Activated CD8-positive, alpha-beta T cell treated with anti-CD3 and anti-CD28 coated beads for 36 hours (primary cell): ENCODE results near the gene ARHGEF19. TPM values are rescaled to one million over a fixed set of nuclear protein-coding genes. Genes with fewer than 3 reads are reported as not detected.

Source experiments
- ATAC-seq: fragments of 200-7000 bp; cut with Tn5 transposase; one replicate; pipeline ENCODE4 v1.10.0; 2021; ENCODE audit warnings: mild to moderate bottlenecking, moderate library complexity
- CTCF ChIA-PET: fragments of 350-600 bp; sonication (Branson Sonifier 250); formaldehyde crosslinking; loops from one replicate; lab custom pipeline; 2021; ENCODE audit warnings: antibody characterized with exemption; lab: Charles Lee
- POLR2A ChIA-PET: fragments of 350-600 bp; sonication (Branson Sonifier 250); formaldehyde crosslinking; loops from one replicate; lab custom pipeline; 2021; ENCODE audit warnings: antibody characterized with exemption; lab: Charles Lee
- DNase-seq: peaks from one replicate; pipeline ENCODE4 v3.0.0-alpha.2; 2020
- H3K27ac Mint-ChIP-seq: one replicate; pipeline ENCODE4 v1.8.0; 2021; ENCODE audit warnings: mild to moderate bottlenecking, mixed read lengths
- H3K27me3 Mint-ChIP-seq: one replicate; pipeline ENCODE4 v1.8.0; 2021; ENCODE audit warnings: mixed read lengths
- H3K36me3 Mint-ChIP-seq: one replicate; pipeline ENCODE4 v1.8.0; 2021; ENCODE audit warnings: low read depth, mixed read lengths
- H3K4me1 Mint-ChIP-seq: one replicate; pipeline ENCODE4 v1.8.0; 2021; ENCODE audit warnings: low read depth, mixed read lengths
- H3K4me3 Mint-ChIP-seq: one replicate; pipeline ENCODE4 v1.8.0; 2021; ENCODE audit warnings: mild to moderate bottlenecking, moderate library complexity, mixed read lengths
- H3K9me3 Mint-ChIP-seq: one replicate; pipeline ENCODE4 v1.8.0; 2021; ENCODE audit warnings: mixed read lengths
- intact Hi-C: fragments of 100-400 bp; cut with micrococcal nuclease; formaldehyde crosslinking; loops from one replicate; pipeline ENCODE4 v1.10.0; 2022
- total RNA-seq, 2 experiments: library from RNA; stranded (reverse); gene quantifications; one replicate each; pipeline ENCODE4 v1.2.3, GENCODE V29; 2021
- TF ChIP-seq, protein P1 (sequence below): fragments of 200-600 bp; IDR thresholded peaks from one replicate; pipeline ENCODE4 v1.8.0; 2022; ENCODE audit warnings: antibody characterized with exemption, mild to moderate bottlenecking

Gene ARHGEF19
- total RNA-seq, 2 experiments from 2014 or later, result 5.7 to 7.4 TPM

DNA sequence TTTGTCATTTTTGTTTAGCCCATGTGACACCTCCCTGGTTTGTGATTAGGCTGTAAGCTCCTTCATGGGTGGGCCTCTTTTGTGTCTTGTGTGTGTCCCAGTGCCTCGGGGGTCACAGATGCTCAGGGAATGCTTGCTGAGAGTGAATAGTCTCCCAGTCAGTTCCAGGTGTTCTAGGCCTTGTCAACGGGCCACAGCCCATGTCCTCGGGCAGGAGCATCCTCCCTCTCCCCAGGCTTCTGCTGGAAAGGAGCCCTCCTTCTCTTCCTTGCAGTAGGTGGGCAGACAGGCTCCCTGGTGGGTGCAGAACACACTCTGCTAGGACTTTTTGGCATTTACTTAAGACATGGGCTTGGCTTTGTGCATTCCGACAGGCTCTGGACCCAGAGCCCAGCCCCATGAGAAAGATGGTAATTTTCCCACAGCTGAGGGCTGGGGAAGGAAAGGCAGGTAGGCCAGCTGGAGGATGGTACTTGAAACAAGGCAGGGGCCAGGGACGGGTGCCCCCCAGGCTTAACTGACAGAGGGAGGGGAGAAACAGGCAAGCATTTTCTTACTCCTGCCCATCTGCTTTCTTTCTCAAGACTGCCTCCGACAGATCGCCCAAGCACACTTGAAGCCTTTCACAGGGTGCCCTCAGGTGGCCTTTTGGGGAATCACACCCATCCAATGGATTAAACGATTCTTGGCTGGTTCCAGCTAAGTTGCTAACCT lies 31.6 kb upstream of the ARHGEF19 start:
- Mint-ChIP-seq H3K27me3 (no peaks in the 10 kb centered on the region), H3K4me3 (no peak overlapping the region), H3K9me3 (no peaks in the 10 kb centered on the region), H3K27ac (no peak overlapping the region), H3K4me1 (peaks cover 5% of the 10 kb centered on the region), H3K36me3 (no peaks in the 10 kb centered on the region)
- intact Hi-C loops, result loop anchor here (10.0 kb wide), 1 partner anchor 121 kb away; the partner anchor contains the start of gene SZRD1
- TF ChIP-seq, protein P1, sequence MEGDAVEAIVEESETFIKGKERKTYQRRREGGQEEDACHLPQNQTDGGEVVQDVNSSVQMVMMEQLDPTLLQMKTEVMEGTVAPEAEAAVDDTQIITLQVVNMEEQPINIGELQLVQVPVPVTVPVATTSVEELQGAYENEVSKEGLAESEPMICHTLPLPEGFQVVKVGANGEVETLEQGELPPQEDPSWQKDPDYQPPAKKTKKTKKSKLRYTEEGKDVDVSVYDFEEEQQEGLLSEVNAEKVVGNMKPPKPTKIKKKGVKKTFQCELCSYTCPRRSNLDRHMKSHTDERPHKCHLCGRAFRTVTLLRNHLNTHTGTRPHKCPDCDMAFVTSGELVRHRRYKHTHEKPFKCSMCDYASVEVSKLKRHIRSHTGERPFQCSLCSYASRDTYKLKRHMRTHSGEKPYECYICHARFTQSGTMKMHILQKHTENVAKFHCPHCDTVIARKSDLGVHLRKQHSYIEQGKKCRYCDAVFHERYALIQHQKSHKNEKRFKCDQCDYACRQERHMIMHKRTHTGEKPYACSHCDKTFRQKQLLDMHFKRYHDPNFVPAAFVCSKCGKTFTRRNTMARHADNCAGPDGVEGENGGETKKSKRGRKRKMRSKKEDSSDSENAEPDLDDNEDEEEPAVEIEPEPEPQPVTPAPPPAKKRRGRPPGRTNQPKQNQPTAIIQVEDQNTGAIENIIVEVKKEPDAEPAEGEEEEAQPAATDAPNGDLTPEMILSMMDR, result peak; percentile 87
- ChIA-PET CTCF (interaction anchor here (0.6 to 3.2 kb wide), 23 partner anchors 9 to 169 kb away, joined by 3 to 23 read pairs (median 5); partner anchors contain the start of gene FBXO42), POLR2A (interaction anchor here (0.9 to 1.3 kb wide), 2 partner anchors 16 to 37 kb away, joined by 3 read pairs; no protein-coding TSS in a partner anchor)
- peak; percentile 94 for ATAC-seq
- peak; percentile 89 for DNase-seq

DNA sequence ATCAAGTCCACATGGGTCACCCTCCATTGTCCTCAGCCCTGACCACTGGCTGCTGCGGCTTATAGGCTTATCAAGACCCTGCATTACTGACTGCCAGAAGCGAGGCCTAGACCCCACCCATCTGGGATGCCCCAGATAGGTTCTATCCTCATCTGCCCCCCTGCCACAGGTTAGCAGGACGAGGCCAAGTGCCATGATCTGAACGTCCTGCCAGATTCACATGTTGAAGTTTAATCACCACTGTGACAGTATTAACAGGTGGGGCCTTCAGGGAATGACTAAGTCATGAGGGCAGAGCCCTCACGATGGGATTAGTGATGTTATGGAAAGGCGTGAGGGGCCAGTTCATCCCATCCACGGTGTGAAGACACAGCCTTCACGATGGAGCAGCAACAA lies 30.8 kb upstream of the ARHGEF19 start:
- no peaks in the 10 kb centered on the region for H3K9me3 Mint-ChIP-seq
- intact Hi-C loops, result loop anchor here (10.0 kb wide), 1 partner anchor 122 kb away; the partner anchor contains the start of gene SZRD1
- TF ChIP-seq, protein P1, result no peak

DNA sequence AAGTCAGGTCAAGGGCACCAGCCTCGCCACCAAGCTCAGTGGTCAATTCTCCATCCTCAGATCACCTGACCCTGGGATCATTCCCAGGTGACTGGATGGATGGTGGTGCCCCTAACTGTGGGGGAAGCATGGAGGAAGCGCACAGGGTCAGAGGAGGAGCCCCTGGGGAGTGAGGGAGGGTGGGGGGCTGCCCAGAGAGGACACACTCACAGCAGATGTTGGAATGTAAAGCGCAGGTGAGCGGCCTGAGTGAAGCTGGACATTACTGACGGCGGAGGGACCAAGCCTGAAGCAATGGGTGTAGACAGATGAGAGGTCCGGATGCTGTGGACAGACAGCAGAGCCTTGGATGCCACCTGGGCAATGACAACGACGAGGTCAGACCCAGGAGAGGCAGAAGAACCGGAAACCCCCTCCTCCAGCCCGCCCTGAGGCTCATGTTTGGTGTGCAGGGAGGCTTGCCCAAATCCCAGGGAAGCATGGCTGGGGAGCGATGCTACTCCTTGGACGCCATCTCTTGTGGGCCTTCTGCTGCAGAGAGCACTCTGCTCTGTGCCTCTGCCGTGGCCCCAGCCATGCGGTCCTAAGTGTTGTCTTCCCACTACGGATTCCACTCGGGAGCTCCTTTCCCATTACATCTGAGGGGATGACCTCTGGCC lies 30.2 kb upstream of the ARHGEF19 start:
- Mint-ChIP-seq H3K36me3 (no peaks in the 10 kb centered on the region), H3K4me3 (no peak overlapping the region), H3K4me1 (peaks cover 5% of the 10 kb centered on the region), H3K27me3 (no peaks in the 10 kb centered on the region), H3K9me3 (no peaks in the 10 kb centered on the region), H3K27ac (no peak overlapping the region)
- POLR2A ChIA-PET, result interaction anchor here (0.8 kb wide), 1 partner anchor 32 kb away, joined by 3 read pairs; no protein-coding TSS in a partner anchor
- no peak for ATAC-seq
- TF ChIP-seq, protein P1, result no peak
- intact Hi-C loops, result loop anchor here (10.0 kb wide), 1 partner anchor 122 kb away; the partner anchor contains the start of gene SZRD1
- DNase-seq, result no peak
- CTCF ChIA-PET, result interaction anchor here (1.0 to 3.2 kb wide), 8 partner anchors 11 to 121 kb away, joined by 3 to 20 read pairs (median 4); no protein-coding TSS in a partner anchor

More for the DNA sequence above, 30.8 kb upstream of the ARHGEF19 start:
- ATAC-seq (no peak), DNase-seq (no peak)
- Mint-ChIP-seq H3K4me1 (peaks cover 3% of the 10 kb centered on the region), H3K36me3 (no peaks in the 10 kb centered on the region), H3K27ac (no peak overlapping the region), H3K4me3 (no peak overlapping the region), H3K27me3 (no peaks in the 10 kb centered on the region)
- POLR2A ChIA-PET, result interaction anchor here (0.8 kb wide), 1 partner anchor 32 kb away, joined by 3 read pairs; no protein-coding TSS in a partner anchor
- CTCF ChIA-PET, result interaction anchor here (1.0 to 3.2 kb wide), 11 partner anchors 11 to 122 kb away, joined by 3 to 23 read pairs (median 5); no protein-coding TSS in a partner anchor

DNA sequence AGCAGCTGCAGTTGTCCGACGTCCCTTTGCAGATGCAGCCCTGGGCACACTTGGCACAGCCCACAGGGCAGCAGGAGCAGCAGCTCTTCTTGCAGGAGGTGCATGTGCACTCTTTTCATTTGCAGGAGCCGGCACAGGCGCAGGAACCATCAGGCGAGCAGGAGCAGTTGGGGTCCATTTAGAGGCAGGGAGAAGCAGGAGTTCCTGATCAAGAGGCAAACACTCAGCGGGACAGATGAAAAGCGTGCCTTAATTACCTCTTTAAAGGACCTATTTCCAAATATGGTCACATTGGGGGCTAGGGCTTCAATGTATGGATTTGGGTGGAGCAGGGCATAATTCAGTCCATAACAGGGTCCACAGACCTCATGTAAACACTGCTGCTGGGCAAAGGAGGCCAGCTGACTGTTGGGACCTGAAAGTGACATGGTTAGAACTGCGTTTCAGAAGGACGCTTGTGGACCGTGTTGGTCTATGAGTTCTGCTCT lies 28.8 kb upstream of the ARHGEF19 start:
- H3K4me1 Mint-ChIP-seq, result peaks cover 9% of the 10 kb centered on the region
- no peak overlapping the region for H3K4me3 Mint-ChIP-seq
- no peaks in the 10 kb centered on the region for H3K9me3 Mint-ChIP-seq
- intact Hi-C loops, result loop anchor here (10.0 kb wide), 1 partner anchor 124 kb away; the partner anchor contains the start of gene SZRD1
- ChIA-PET POLR2A (no interaction called here), CTCF (interaction anchor here (1.3 kb wide), 1 partner anchor 36 kb away, joined by 4 read pairs; no protein-coding TSS in a partner anchor)
- ATAC-seq (no peak), DNase-seq (no peak)
- H3K27me3 Mint-ChIP-seq, result no peaks in the 10 kb centered on the region
- H3K27ac Mint-ChIP-seq, result no peak overlapping the region
- TF ChIP-seq, protein P1, result no peak
- no peaks in the 10 kb centered on the region for H3K36me3 Mint-ChIP-seq
